Ovary (tissue), 9 donors: ENCODE measurements around the gene COPS6. TPM values are rescaled to one million over a fixed set of nuclear protein-coding genes. Genes with fewer than 3 reads are reported as not detected.

Experiments
- DNase-seq, 5 donors: peaks; one replicate each; pipeline ENCODE4 v3.0.0-alpha.2; 2019 to 2020
- H3K27ac ChIP-seq, 2 donors: fragments of 200-600 bp; one replicate each; pipeline versions ENCODE4 v1.5.1 to v1.8.0; 2019 to 2022
- H3K27me3 ChIP-seq: fragments of 200-600 bp; one replicate; pipeline ENCODE4 v1.8.0; 2022
- H3K36me3 ChIP-seq: fragments of 200-600 bp; sonication (generic); one replicate; pipeline ENCODE4 v1.5.1; 2019
- H3K4me1 ChIP-seq: one replicate; pipeline ENCODE4 v1.8.1; 2013; ENCODE audit warnings: mild to moderate bottlenecking, moderate library complexity; ENCODE audit not compliant: insufficient read depth
- H3K4me3 ChIP-seq: fragments of 200-600 bp; sonication (generic); one replicate; pipeline ENCODE4 v1.5.1; 2017
- H3K9me3 ChIP-seq, 2 donors: fragments of 200-600 bp in 1 of 2; sonication (generic) in 1 of 2; one replicate each; pipeline versions ENCODE4 v1.5.1 to v1.8.1; 2013 to 2019; ENCODE audit warnings: mild to moderate bottlenecking in 1 of 2, moderate library complexity in 1 of 2
- EP300 ChIP-seq: sonication (generic); formaldehyde crosslinking; IDR thresholded peaks from one replicate; pipeline ENCODE4 v1.6.1; 2017; ENCODE audit warnings: antibody characterized with exemption
- POLR2A ChIP-seq: fragments of 450-650 bp; IDR thresholded peaks from one replicate; pipeline ENCODE4 v1.6.1; 2017; ENCODE audit warnings: antibody characterized with exemption, mild to moderate bottlenecking, moderate library complexity
- WGBS, 3 donors: extraction: QIAGEN DNeasy Blood & Tissue Kit in 1 of 3; methylation state at CpG; one replicate each; pipeline versions ENCODE4 v1.1.5 to v1.1.7; 2013 to 2017; 5-methylcytosine and 5-hydroxymethylcytosine counted together
- intact Hi-C, 4 donors: fragments of 100-400 bp; cut with DNase I; formaldehyde crosslinking; loops; one replicate each; pipeline versions ENCODE4 v1.11.0 to v1.15.1; 2022 to 2023
- polyA plus RNA-seq, 2 donors: library from polyadenylated mRNA; stranded (reverse); fragments of 200-250 nt in 1 of 2; fragments of 350-450 nt in 1 of 2; fragmentation: Illumina TruSeq in 1 of 2; extraction: RNeasy Lipid Tissue Mini Kit (QIAGEN cat#74804) in 1 of 2; gene quantifications; one replicate each; pipeline ENCODE4 v1.2.3, GENCODE V29; 2013 to 2014
- total RNA-seq, 7 donors: library from RNA; depleted of rRNA in 2 of 7; stranded (reverse); fragments of >200 nt in 2 of 7; fragmentation: NEBNext Ultra II Directional in 3 of 7; extraction: Animal tissue kit (Norgen Biotek cat#: 25700) in 3 of 7; gene quantifications; one replicate each; pipeline versions ENCODE4 v1.1.0 to v1.2.4, GENCODE V29; 2016 to 2023
- TF ChIP-seq, protein P1 (sequence below), 3 donors: fragments of 450-650 bp in 2 of 3; fragments of 200-600 bp in 1 of 3; IDR thresholded peaks; one replicate each; pipeline versions ENCODE4 v1.5.1 to v1.8.0; 2016 to 2022; ENCODE audit warnings: antibody characterized with exemption in 3 of 3, mild to moderate bottlenecking in 1 of 3
- donor health status: DM: no; HTN: no; CAD: no; lungs with moderate emphysema.
- donor health status: DM: no; HTN: no; CAD: no.
- donor health status: Bipolar disorder and iron deficiency.
- donor health status: DM: yes; HTN: yes; CAD: no.
- donor health status: DM: no; HTN: no; CAD: no.
- donor health status: DM: yes; HTN: yes; CAD: no.

The COPS6 gene
- total and polyA plus RNA-seq, 9 donors: 33.6 to 145 (median 98.2) TPM

DNA sequence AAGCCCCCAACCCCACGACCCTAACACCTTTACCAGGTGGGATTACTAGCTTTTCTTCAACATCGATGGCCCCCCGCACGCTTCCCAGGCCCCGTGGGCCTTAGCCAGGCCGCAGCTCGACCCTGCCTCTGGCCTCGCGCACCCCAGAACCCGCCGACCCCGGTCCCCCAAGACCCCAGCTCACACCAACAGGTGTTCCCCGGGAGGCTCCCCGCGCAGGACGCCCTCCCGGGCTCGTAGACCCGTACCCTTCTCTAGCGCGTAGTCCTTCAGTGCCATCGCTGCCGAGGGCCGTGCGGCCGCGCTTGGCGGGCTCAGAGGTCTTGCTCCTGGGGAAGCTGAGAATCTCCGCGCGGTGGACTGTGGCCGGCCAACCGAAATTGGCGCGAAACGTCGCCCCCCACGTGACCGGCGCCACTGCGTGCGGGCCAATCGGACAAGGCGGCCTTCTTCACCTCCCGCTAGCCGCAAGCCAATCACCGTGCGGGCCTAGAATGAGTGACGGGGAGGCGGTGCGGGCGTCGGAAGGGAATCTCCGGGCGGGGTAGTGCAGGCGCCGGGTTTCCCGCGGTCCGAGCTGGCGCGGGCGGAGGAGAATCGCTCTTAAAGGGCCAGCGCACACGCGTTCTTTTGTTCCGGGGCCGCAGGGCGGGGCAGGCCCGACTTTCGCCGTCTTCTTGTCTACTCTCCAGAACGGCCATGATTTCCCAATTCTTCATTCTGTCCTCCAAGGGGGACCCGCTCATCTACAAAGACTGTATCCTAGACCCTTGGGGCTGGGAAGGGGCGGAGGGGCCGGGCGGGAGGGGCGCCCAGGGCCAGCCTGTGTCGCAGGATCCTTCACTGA lies 12.5 kb downstream of the COPS6 start, which contains the start of the genes AP4M1 and MCM7:
TSS of gene AP4M1 (plus strand) at position 628 of the 847 bp plus-strand sequence. CDS start at position 700, 72 bp downstream.
TSS of gene MCM7 (minus strand) at position 382 of the 847 bp plus-strand sequence. CDS start at position 279, 103 bp downstream.
- WGBS, 3 donors: 0 to 1% (median 0%) methylated on average over 75 to 80 of the region's 80 CpGs
- peak within 1 kb of the TSS; percentile 85 for H3K4me3 ChIP-seq
- peak within 1 kb of the TSS; percentile 78 to 91 for H3K27ac ChIP-seq
- H3K36me3 ChIP-seq: no peaks in the 10 kb centered on the region
- no peaks in the 10 kb centered on the region for H3K9me3 ChIP-seq
- intact Hi-C loops: no loop called here
- no peaks in the 10 kb centered on the region for H3K27me3 ChIP-seq
- H3K4me1 ChIP-seq: no peaks in the 10 kb centered on the region
- peak; percentile 97 to 98 (median 98) for DNase-seq
- TF ChIP-seq EP300: no peak
- TF ChIP-seq, protein P1, sequence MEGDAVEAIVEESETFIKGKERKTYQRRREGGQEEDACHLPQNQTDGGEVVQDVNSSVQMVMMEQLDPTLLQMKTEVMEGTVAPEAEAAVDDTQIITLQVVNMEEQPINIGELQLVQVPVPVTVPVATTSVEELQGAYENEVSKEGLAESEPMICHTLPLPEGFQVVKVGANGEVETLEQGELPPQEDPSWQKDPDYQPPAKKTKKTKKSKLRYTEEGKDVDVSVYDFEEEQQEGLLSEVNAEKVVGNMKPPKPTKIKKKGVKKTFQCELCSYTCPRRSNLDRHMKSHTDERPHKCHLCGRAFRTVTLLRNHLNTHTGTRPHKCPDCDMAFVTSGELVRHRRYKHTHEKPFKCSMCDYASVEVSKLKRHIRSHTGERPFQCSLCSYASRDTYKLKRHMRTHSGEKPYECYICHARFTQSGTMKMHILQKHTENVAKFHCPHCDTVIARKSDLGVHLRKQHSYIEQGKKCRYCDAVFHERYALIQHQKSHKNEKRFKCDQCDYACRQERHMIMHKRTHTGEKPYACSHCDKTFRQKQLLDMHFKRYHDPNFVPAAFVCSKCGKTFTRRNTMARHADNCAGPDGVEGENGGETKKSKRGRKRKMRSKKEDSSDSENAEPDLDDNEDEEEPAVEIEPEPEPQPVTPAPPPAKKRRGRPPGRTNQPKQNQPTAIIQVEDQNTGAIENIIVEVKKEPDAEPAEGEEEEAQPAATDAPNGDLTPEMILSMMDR (IDR thresholded peaks at IDR 0.05): no peak
- TF ChIP-seq POLR2A: peak; percentile 5

DNA sequence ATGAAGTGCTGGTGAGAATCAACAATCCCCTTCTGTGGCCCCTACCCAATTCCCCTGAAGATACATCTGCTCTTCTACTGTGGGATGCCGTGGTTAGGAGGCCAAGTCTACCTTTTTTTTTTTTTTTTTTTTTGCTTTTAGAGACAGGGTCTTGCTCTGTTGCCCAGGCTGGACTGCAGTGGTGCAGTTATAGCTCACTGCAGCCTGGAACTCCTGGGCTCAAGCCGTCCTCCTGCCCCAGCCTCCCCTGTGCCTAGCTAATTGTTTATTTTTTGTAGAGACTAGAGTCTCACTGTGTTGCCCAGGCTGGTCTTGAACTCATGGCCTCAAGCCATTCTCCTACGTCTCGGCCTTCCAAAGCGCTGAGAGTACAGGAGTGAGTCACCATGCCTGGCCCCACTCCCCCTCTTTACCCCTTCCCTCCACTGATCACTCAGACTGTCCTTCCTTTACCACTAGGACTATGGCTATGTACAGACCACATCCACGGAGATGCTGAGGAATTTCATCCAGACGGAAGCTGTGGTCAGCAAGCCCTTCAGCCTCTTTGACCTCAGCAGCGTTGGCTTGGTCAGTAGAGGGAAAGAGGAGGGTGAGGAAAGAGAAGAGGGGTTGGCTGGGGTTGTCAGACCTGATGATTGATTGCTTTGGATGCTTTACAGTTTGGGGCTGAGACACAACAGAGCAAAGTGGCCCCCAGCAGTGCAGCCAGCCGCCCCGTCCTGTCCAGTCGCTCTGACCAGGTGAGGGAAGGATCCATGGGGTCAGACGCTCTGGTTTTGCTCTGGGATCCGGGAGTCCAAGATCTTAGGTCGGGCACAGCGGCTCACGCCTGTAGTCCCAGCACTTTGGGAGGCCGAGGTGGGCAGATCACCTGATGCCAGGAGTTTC lies 14.4 kb downstream of the COPS6 start:
- DNase-seq: no peak
- Histone ChIP-seq H3K36me3 (no peaks in the 10 kb centered on the region), H3K27ac (no peak overlapping the region), H3K27me3 (no peaks in the 10 kb centered on the region), H3K4me3 (no peak overlapping the region), H3K9me3 (no peaks in the 10 kb centered on the region), H3K4me1 (no peaks in the 10 kb centered on the region)
- intact Hi-C loops: no loop called here
- no peak for TF ChIP-seq POLR2A
- TF ChIP-seq EP300: no peak
- TF ChIP-seq, protein P1 (IDR thresholded peaks at IDR 0.05): no peak
- 74 to 80% (median 79%) methylated on average over 17 of the region's 17 CpGs for WGBS, 3 donors

DNA sequence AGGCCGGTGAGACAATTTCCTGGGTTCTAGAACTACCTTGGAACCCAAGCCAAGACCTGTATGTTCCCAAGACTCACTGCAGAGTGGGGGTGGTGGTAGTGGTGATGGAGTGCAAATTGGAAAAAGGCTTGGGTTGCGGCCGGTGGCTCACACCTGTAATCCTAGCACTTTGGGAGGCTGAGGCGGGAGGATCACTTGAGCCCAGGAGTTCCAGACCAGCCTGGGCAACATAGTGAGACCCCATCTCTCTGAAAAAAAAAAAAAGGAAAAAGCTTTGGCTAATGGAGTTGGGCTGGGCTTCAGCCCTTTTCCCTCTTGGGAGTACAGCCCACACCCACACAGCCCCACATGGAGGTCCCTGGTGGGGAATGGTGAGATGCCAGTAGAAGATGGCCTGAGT lies 16.8 kb downstream of the COPS6 start:
- H3K36me3 ChIP-seq: no peaks in the 10 kb centered on the region

DNA sequence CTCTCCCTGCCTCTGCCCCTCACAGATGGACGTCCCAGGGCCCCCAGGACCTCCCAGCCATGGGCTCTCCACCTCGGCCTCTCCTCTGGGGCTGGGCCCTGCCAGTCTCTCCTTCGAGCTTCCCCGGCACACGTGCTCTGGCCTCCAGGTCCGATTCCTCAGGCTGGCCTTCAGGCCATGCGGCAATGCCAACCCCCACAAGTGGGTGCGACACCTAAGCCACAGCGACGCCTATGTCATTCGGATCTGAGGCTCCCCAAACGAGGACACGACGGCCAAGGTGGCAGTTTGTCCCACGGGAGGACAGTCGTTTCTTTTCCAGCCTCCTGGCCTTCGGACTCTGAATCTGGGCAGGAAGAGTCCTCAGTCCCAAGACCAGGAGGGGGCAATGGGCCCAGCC lies 17.9 kb downstream of the COPS6 start:
- Histone ChIP-seq H3K36me3 (no peaks in the 10 kb centered on the region), H3K4me3 (no peak overlapping the region), H3K9me3 (no peaks in the 10 kb centered on the region), H3K27me3 (no peaks in the 10 kb centered on the region), H3K27ac (no peak overlapping the region), H3K4me1 (no peaks in the 10 kb centered on the region)
- WGBS, 3 donors: 70 to 76% (median 71%) methylated on average over 17 of the region's 17 CpGs
- no peak for DNase-seq
- TF ChIP-seq, protein P1 (IDR thresholded peaks at IDR 0.05): no peak
- TF ChIP-seq POLR2A (no peak), EP300 (no peak)
- intact Hi-C loops: no loop called here

More for the DNA sequence above, 16.8 kb downstream of the COPS6 start:
- Histone ChIP-seq H3K4me1 (no peaks in the 10 kb centered on the region), H3K27me3 (no peaks in the 10 kb centered on the region), H3K27ac (no peak overlapping the region), H3K9me3 (no peaks in the 10 kb centered on the region), H3K4me3 (no peak overlapping the region)
- WGBS, 3 donors: 89 to 95% (median 91%) methylated on average over 4 of the region's 4 CpGs
- DNase-seq: no peak
- intact Hi-C loops: no loop called here
- no peak for TF ChIP-seq EP300
- TF ChIP-seq, protein P1 (IDR thresholded peaks at IDR 0.05): no peak
- TF ChIP-seq POLR2A: no peak
